ENCODE results near the gene YIPF4. TPM values are rescaled to one million over a fixed set of nuclear protein-coding genes. Genes with fewer than 3 reads are reported as not detected.

YIPF4 gene
- total and polyA plus RNA-seq, 2 of the 8 experiments (the other 6 are each of a cell fraction or from before 2014, with no cell fraction given): 2.9 to 21.4 TPM

GRCh38 chr2:32356681-32357317 lies 79.1 kb downstream of the YIPF4 start, which contains the start of gene BIRC6 (continued):
- TF ChIP-seq USF2 (IDR thresholded peaks at IDR 0.05; ENCODE audit: low read length) (no peak), EP300 (IDR thresholded peaks at IDR 0.05; ENCODE audit: borderline replicate concordance in 1 of 2, low read depth in 2 of 2, low read length in 2 of 2) (peak in 1 of 2 experiments; percentile 1; a peak in 1 of 3 replicates), EGR1 (IDR thresholded peaks at IDR 0.05; ENCODE audit: borderline replicate concordance, low read depth, low read length) (no peak), CREB1 (IDR thresholded peaks at IDR 0.05) (peak; percentile 80), RAD21 (IDR thresholded peaks at IDR 0.05 in 1 of 2, conservative IDR thresholded peaks at IDR 0.05 in 1 of 2; ENCODE audit: low read depth in 2 of 2, low read length in 2 of 2) (no peak), RNF2 (IDR thresholded peaks at IDR 0.05; ENCODE audit: borderline replicate concordance, low read depth, low read length, missing control alignments, poor library complexity, severe bottlenecking) (no peak), SP4 (IDR thresholded peaks at IDR 0.05; ENCODE audit: low read length) (no peak; the same call in 1 of the 2 replicates), KDM4A (IDR thresholded peaks at IDR 0.05; ENCODE audit: low read depth, low read length, severe bottlenecking) (peak; percentile 41), SRF (IDR thresholded peaks at IDR 0.05; ENCODE audit: low read depth, low read length) (no peak), PHF8 (conservative IDR thresholded peaks at IDR 0.05; ENCODE audit: low read depth, low read length) (peak; percentile 84), TEAD4 (IDR thresholded peaks at IDR 0.05; ENCODE audit: low read depth, low read length) (no peak), TBP (IDR thresholded peaks at IDR 0.05; ENCODE audit: low read depth, low read length) (peak; percentile 87), GTF2F1 (IDR thresholded peaks at IDR 0.05; ENCODE audit: borderline replicate concordance, low read depth, low read length) (peak; percentile 10; the same call in 1 of the 2 replicates), SP2 (IDR thresholded peaks at IDR 0.05; ENCODE audit: low read length) (no peak), E2F6 (IDR thresholded peaks at IDR 0.05) (no peak; the same call in 1 of the 2 replicates), TAF7 (optimal IDR thresholded peaks at IDR 0.05; ENCODE audit: borderline replicate concordance, low read depth, low read length) (peak; percentile 18), POLR2A (IDR thresholded peaks at IDR 0.05; ENCODE audit: control extremely low read depth in 1 of 2, low read depth in 2 of 2, low read length in 2 of 2) (peak; percentile 74 to 93)
- TF ChIP-seq, protein P1, sequence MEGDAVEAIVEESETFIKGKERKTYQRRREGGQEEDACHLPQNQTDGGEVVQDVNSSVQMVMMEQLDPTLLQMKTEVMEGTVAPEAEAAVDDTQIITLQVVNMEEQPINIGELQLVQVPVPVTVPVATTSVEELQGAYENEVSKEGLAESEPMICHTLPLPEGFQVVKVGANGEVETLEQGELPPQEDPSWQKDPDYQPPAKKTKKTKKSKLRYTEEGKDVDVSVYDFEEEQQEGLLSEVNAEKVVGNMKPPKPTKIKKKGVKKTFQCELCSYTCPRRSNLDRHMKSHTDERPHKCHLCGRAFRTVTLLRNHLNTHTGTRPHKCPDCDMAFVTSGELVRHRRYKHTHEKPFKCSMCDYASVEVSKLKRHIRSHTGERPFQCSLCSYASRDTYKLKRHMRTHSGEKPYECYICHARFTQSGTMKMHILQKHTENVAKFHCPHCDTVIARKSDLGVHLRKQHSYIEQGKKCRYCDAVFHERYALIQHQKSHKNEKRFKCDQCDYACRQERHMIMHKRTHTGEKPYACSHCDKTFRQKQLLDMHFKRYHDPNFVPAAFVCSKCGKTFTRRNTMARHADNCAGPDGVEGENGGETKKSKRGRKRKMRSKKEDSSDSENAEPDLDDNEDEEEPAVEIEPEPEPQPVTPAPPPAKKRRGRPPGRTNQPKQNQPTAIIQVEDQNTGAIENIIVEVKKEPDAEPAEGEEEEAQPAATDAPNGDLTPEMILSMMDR (IDR thresholded peaks at IDR 0.05; ENCODE audit: control extremely low read depth in 1 of 3, insufficient read depth in 1 of 3, low read depth in 1 of 3, low read length in 3 of 3): no peak

All from H1 (cell line).